H9 (cell line): ENCODE measurements around the gene CNDP2. TPM values are rescaled to one million over a fixed set of nuclear protein-coding genes. Genes with fewer than 3 reads are reported as not detected.

Source experiments
- DNase-seq: peaks from one replicate; pipeline ENCODE4 v3.0.0-alpha.2; 2017
- H2AFZ ChIP-seq: one replicate; pipeline ENCODE4 v1.6.1; 2013; ENCODE audit warnings: mild to moderate bottlenecking, low read length, control low read depth, moderate library complexity
- H2AK5ac ChIP-seq: 2 replicates; pipeline ENCODE4 v1.6.1; 2013; ENCODE audit warnings: low read length, control low read depth, mixed read lengths; ENCODE audit not compliant: insufficient read length
- H2BK120ac ChIP-seq: one replicate; pipeline ENCODE4 v1.6.1; 2013; ENCODE audit warnings: low read depth, mild to moderate bottlenecking, low read length, control low read depth, inconsistent platforms; ENCODE audit not compliant: poor library complexity, severe bottlenecking
- H2BK12ac ChIP-seq: 2 replicates; pipeline ENCODE4 v1.6.1; 2013; ENCODE audit warnings: low read length, control low read depth, mixed read lengths, low read depth; ENCODE audit not compliant: insufficient read length
- H2BK15ac ChIP-seq: 2 replicates; pipeline ENCODE4 v1.6.1; 2013; ENCODE audit warnings: low read depth, low read length, control low read depth
- H2BK20ac ChIP-seq: one replicate; pipeline ENCODE4 v1.6.1; 2013; ENCODE audit warnings: low read depth, mild to moderate bottlenecking, low read length, control low read depth, inconsistent platforms; ENCODE audit not compliant: poor library complexity, severe bottlenecking
- H2BK5ac ChIP-seq: 2 replicates; pipeline ENCODE4 v1.6.1; 2013; ENCODE audit warnings: low read length, control low read depth, mixed read lengths; ENCODE audit not compliant: insufficient read length
- H3K14ac ChIP-seq: 2 replicates; pipeline ENCODE4 v1.6.1; 2013; ENCODE audit warnings: low read length, control low read depth; ENCODE audit not compliant: insufficient read depth
- H3K18ac ChIP-seq: 2 replicates; pipeline ENCODE4 v1.6.1; 2013; ENCODE audit warnings: low read depth, mild to moderate bottlenecking, mixed read lengths, low read length, control low read depth; ENCODE audit not compliant: insufficient read length
- H3K23ac ChIP-seq: 2 replicates; pipeline ENCODE4 v1.6.1; 2013; ENCODE audit warnings: low read length, control low read depth, mixed read lengths, low read depth; ENCODE audit not compliant: insufficient read length
- H3K23me2 ChIP-seq: 2 replicates; pipeline ENCODE4 v1.6.1; 2013; ENCODE audit warnings: low read depth, mild to moderate bottlenecking, mixed read lengths, low read length, control low read depth; ENCODE audit not compliant: insufficient read length, poor library complexity, severe bottlenecking
- H3K27ac ChIP-seq: 2 replicates; pipeline ENCODE4 v1.5.1; 2013; ENCODE audit warnings: low read length, control low read depth, mixed read lengths, low read depth; ENCODE audit not compliant: insufficient read length
- H3K27me3 ChIP-seq: 2 replicates; pipeline ENCODE4 v1.6.1; 2013; ENCODE audit warnings: low read length, control low read depth, inconsistent platforms; ENCODE audit not compliant: insufficient read depth
- H3K4ac ChIP-seq: 2 replicates; pipeline ENCODE4 v1.6.1; 2013; ENCODE audit warnings: low read depth, mild to moderate bottlenecking, control low read depth, inconsistent platforms, low read length, moderate library complexity
- H3K4me1 ChIP-seq: 2 replicates; pipeline ENCODE4 v1.6.1; 2013; ENCODE audit warnings: low read length, control low read depth, inconsistent platforms; ENCODE audit not compliant: insufficient read depth
- H3K4me2 ChIP-seq: 2 replicates; pipeline ENCODE4 v1.6.1; 2013; ENCODE audit warnings: low read length, control low read depth, mixed read lengths; ENCODE audit not compliant: insufficient read length, insufficient read depth
- H3K56ac ChIP-seq: 2 replicates; pipeline ENCODE4 v1.6.1; 2013; ENCODE audit warnings: low read depth, mild to moderate bottlenecking, mixed read lengths, low read length, control low read depth; ENCODE audit not compliant: insufficient read length
- H3K79me1 ChIP-seq: 2 replicates; pipeline ENCODE4 v1.6.1; 2013; ENCODE audit warnings: low read depth, mild to moderate bottlenecking, moderate library complexity, low read length, control low read depth, inconsistent platforms; ENCODE audit not compliant: insufficient read depth, poor library complexity, severe bottlenecking
- H3K79me2 ChIP-seq: 2 replicates; pipeline ENCODE4 v1.6.1; 2013; ENCODE audit warnings: low read length, control low read depth, inconsistent platforms; ENCODE audit not compliant: insufficient read depth
- H3K9ac ChIP-seq: 2 replicates; pipeline ENCODE4 v1.6.1; 2013; ENCODE audit warnings: low read length, control low read depth, mixed read lengths; ENCODE audit not compliant: insufficient read length; ENCODE audit errors: extremely low read depth
- H3K9me3 ChIP-seq: one replicate; pipeline ENCODE4 v1.6.1; 2013; ENCODE audit warnings: low read depth, low read length, inconsistent platforms; ENCODE audit not compliant: control insufficient read depth
- H3T11ph ChIP-seq: one replicate; pipeline ENCODE4 v1.6.1; 2013; ENCODE audit warnings: mild to moderate bottlenecking, low read length, control low read depth, inconsistent platforms
- H4K20me1 ChIP-seq: one replicate; pipeline ENCODE4 v1.6.1; 2013; ENCODE audit not compliant: control insufficient read depth, insufficient read length, insufficient read depth
- H4K5ac ChIP-seq: 2 replicates; pipeline ENCODE4 v1.6.1; 2013; ENCODE audit warnings: low read depth, mild to moderate bottlenecking, mixed read lengths, low read length, control low read depth; ENCODE audit not compliant: insufficient read length
- H4K8ac ChIP-seq: replicated peaks from 2 replicates; pipeline ENCODE4 v1.6.1; 2013; ENCODE audit warnings: low read length, control low read depth, mixed read lengths, low read depth; ENCODE audit not compliant: insufficient read length
- H4K91ac ChIP-seq: 2 replicates; pipeline ENCODE4 v1.6.1; 2013; ENCODE audit warnings: low read depth, mild to moderate bottlenecking, moderate library complexity, mixed read lengths, low read length, control low read depth; ENCODE audit not compliant: insufficient read length
- H3K27ac Mint-ChIP-seq, 3 experiments: 2 replicates in 2 of 3; 3 replicates in 1 of 3; pipeline ENCODE4 v1.8.0; 2020 to 2021; ENCODE audit warnings: mixed read lengths in 3 of 3, mild to moderate bottlenecking in 1 of 3, moderate library complexity in 1 of 3
- H3K27me3 Mint-ChIP-seq: 2 replicates; pipeline ENCODE4 v1.8.0; 2021; ENCODE audit warnings: low read depth, mild to moderate bottlenecking, moderate library complexity, mixed read lengths
- H3K36me3 Mint-ChIP-seq, 3 experiments: 2 replicates in 2 of 3; 3 replicates in 1 of 3; pipeline ENCODE4 v1.8.0; 2020 to 2021; ENCODE audit warnings: low read depth in 3 of 3, mixed read lengths in 3 of 3; ENCODE audit not compliant: insufficient read depth in 1 of 3
- H3K4me1 Mint-ChIP-seq, 2 experiments: 2 replicates each; pipeline ENCODE4 v1.8.0; 2020; ENCODE audit warnings: mixed read lengths in 2 of 2
- H3K4me3 Mint-ChIP-seq, 2 experiments: 2 replicates in 1 of 2; 3 replicates in 1 of 2; pipeline ENCODE4 v1.8.0; 2020 to 2021; ENCODE audit warnings: mild to moderate bottlenecking in 2 of 2, mixed read lengths in 2 of 2, moderate library complexity in 1 of 2
- H3K9me3 Mint-ChIP-seq, 2 experiments: 2 replicates in 1 of 2; 3 replicates in 1 of 2; pipeline ENCODE4 v1.8.0; 2020; ENCODE audit warnings: mild to moderate bottlenecking in 2 of 2, mixed read lengths in 2 of 2, moderate library complexity in 1 of 2
- WGBS: extraction: QIAGEN DNeasy Blood & Tissue Kit; methylation state at CpG from one replicate; pipeline ENCODE4 v1.1.7; 2013; ENCODE audit warnings: missing lambda C conversion rate, low lambda C conversion rate, mixed read lengths; ENCODE audit not compliant: insufficient read length; ENCODE audit errors: extremely low coverage; 5-methylcytosine and 5-hydroxymethylcytosine counted together
- total RNA-seq: library from RNA; stranded (reverse); gene quantifications from 2 replicates; pipeline ENCODE4 v1.2.1, GENCODE V29; 2021
- TF ChIP-seq, protein P1 (sequence below): fragments of 200-600 bp; sonication (generic); conservative IDR thresholded peaks from 3 replicates; pipeline ENCODE4 v1.8.0; 2021; ENCODE audit warnings: antibody characterized with exemption, mild to moderate bottlenecking

The CNDP2 gene
- total RNA-seq, 1 experiment from 2014 or later = 212 TPM

DNA sequence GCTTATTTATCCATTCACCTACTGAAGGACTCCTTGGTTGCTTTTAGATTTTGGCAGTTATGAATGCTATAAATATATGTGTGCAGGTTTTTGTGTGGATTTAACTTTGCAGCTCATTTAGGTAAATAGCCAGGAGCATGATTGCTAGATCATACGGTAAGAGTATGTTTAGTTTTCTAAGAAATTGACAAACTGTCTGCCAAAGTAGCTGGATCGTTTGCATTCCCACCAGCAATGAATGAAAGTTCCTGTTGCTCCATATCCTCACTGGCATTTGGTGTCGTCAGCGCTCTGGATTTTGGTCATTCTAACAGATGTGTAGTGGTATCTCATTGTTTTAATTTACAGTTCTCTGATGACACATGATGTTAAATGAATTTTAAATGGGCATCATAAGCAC lies 30.4 kb upstream of the CNDP2 start:
- Histone ChIP-seq H4K5ac (no peak overlapping the region), H2BK20ac (no peak overlapping the region), H3K14ac (no peak overlapping the region), H3K18ac (no peak overlapping the region), H2BK120ac (no peak overlapping the region), H3K27me3 (no peaks in the 10 kb centered on the region), H3T11ph (no peak overlapping the region), H3K79me1 (no peaks in the 10 kb centered on the region), H3K4me2 (no peak overlapping the region), H4K20me1 (no peaks in the 10 kb centered on the region), H4K8ac (no peak overlapping the region), H3K56ac (no peak overlapping the region), H3K4ac (no peak overlapping the region), H3K9me3 (no peaks in the 10 kb centered on the region), H2AK5ac (no peak overlapping the region), H2BK12ac (no peak overlapping the region), H3K9ac (no peak overlapping the region), H3K23me2 (no peaks in the 10 kb centered on the region), H3K4me1 (no peaks in the 10 kb centered on the region), H3K79me2 (no peaks in the 10 kb centered on the region), H2AFZ (no peak overlapping the region), H3K27ac (no peak overlapping the region), H2BK15ac (no peak overlapping the region), H2BK5ac (no peak overlapping the region), H4K91ac (no peak overlapping the region), H3K23ac (no peak overlapping the region)
- Mint-ChIP-seq H3K36me3 (no peaks in the 10 kb centered on the region), H3K27ac (no peak overlapping the region), H3K4me1 (no peaks in the 10 kb centered on the region), H3K27me3 (peaks cover 15% of the 10 kb centered on the region), H3K9me3 (peaks cover 2 to 9% of the 10 kb centered on the region in 2 experiments; a peak in 3 of 5 replicates), H3K4me3 (no peak overlapping the region)
- DNase-seq = no peak
- no CpG with 5 or more reads among the region's 4 CpGs for WGBS
- TF ChIP-seq, protein P1, sequence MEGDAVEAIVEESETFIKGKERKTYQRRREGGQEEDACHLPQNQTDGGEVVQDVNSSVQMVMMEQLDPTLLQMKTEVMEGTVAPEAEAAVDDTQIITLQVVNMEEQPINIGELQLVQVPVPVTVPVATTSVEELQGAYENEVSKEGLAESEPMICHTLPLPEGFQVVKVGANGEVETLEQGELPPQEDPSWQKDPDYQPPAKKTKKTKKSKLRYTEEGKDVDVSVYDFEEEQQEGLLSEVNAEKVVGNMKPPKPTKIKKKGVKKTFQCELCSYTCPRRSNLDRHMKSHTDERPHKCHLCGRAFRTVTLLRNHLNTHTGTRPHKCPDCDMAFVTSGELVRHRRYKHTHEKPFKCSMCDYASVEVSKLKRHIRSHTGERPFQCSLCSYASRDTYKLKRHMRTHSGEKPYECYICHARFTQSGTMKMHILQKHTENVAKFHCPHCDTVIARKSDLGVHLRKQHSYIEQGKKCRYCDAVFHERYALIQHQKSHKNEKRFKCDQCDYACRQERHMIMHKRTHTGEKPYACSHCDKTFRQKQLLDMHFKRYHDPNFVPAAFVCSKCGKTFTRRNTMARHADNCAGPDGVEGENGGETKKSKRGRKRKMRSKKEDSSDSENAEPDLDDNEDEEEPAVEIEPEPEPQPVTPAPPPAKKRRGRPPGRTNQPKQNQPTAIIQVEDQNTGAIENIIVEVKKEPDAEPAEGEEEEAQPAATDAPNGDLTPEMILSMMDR = no peak
